ENCODE results near the gene URB1. TPM values are rescaled to one million over a fixed set of nuclear protein-coding genes. Genes with fewer than 3 reads are reported as not detected.

URB1 gene
- total and polyA plus RNA-seq, 2 of the 8 experiments (the other 6 are each of a cell fraction or from before 2014, with no cell fraction given): 8.1 to 28.9 TPM

GRCh38 chr21:32312326-32312725 is 80.5 kb downstream of the URB1 start (continued):
- TF ChIP-seq HDAC6 (IDR thresholded peaks at IDR 0.05; ENCODE audit: low read depth, low read length) (no peak), GABPA (IDR thresholded peaks at IDR 0.05; ENCODE audit: borderline replicate concordance, insufficient read depth, low read length) (no peak), CBX8 (IDR thresholded peaks at IDR 0.05; ENCODE audit: borderline replicate concordance, low read depth, low read length) (no peak), MAX (IDR thresholded peaks at IDR 0.05) (no peak), ATF3 (IDR thresholded peaks at IDR 0.05; ENCODE audit: insufficient read depth, low read depth, low read length) (no peak), EZH2 (IDR thresholded peaks at IDR 0.05; ENCODE audit: low read depth, low read length, severe bottlenecking) (no peak), SIX5 (IDR thresholded peaks at IDR 0.05; ENCODE audit: low read depth, low read length) (no peak), JUND (IDR thresholded peaks at IDR 0.05; ENCODE audit: low read length) (no peak), CEBPB (IDR thresholded peaks at IDR 0.05; ENCODE audit: low read depth, low read length) (no peak)
